Measurements from ENCODE around the gene EPHB4.
"Not testable (repeated sequence)": the region's sequence is repeated elsewhere in the genome, so short reads cannot be mapped to it uniquely, and the experiment has no call there.

Gene EPHB4

DNA sequence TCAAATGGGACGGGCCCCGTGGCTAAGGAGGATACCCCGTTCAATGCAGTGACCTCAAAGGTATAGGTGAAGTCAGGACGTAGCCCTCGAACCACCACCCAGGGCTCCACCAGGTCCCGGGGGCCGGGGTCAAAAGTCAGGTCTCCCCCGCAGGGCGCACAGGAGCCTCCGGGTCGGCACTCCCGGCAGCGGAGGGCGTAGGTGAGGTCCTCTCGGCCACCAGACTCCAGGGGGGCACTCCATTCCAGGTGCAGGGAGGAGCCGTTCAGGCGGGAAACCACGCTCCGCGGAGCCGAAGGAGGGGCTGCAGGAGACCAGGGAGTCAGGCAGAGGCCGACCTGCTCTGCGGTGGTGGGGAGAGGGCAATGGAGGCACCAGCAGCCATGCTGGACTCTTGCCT is 7.7 kb downstream of the EPHB4 start:
- no peak for DNase-seq (ENCODE audit: low spot score)

DNA sequence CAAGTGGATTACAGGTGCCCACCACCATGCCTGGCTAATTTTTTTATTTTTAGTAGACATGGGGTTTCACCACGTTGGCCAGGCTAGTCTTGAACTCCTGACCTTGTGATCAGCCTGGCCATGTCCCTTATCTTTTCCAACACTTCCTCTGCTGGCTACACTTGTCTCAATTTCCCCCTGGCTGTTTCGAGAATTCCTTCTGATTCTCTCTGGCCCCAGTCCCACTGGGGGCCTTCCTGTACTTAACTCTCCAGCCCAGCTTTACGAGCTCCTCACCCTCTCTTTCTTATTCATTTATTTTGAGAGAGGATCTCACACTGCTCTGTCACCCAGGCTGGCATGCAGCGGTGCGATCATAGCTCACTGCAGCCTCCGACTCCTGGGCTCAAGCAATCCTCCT is 8.5 kb downstream of the EPHB4 start:
- DNase-seq (ENCODE audit: low spot score), result no peak

- DNase-seq (ENCODE audit: low spot score), result no peak
Observed at GRCh38 chr7:100818366-100818765, 9.0 kb downstream of the EPHB4 start.

DNA sequence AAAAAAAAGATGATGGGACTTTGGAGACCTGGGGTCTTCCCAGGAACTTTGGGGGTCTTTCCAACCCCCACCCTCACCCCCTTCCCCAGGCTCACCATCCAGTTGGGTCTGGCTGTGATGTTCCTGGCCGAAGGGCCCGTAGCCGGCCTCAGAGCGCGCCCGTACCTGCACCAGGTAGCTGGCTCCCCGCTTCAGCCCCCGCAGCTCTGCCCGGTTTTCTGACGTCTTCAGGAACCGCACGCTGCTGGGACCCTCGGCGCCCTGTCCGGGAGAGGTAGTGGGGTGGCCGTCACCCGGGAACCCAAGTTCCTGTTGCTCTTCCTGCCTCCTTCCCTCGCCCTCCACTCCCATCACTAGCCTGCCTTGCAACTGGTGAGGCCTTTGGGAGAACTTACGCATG is 10.2 kb downstream of the EPHB4 start:
- DNase-seq (ENCODE audit: low spot score), result no peak

- DNase-seq (ENCODE audit: low spot score), result not testable (repeated sequence)
Observed at GRCh38 chr7:100816515-100816914, 10.8 kb downstream of the EPHB4 start.

GRCh38 chr7:100812729-100813128 is 14.6 kb downstream of the EPHB4 start:
- DNase-seq (ENCODE audit: low spot score), result no peak

GRCh38 chr7:100811480-100811879 is 15.8 kb downstream of the EPHB4 start:
- DNase-seq (ENCODE audit: low spot score), result no peak

DNA sequence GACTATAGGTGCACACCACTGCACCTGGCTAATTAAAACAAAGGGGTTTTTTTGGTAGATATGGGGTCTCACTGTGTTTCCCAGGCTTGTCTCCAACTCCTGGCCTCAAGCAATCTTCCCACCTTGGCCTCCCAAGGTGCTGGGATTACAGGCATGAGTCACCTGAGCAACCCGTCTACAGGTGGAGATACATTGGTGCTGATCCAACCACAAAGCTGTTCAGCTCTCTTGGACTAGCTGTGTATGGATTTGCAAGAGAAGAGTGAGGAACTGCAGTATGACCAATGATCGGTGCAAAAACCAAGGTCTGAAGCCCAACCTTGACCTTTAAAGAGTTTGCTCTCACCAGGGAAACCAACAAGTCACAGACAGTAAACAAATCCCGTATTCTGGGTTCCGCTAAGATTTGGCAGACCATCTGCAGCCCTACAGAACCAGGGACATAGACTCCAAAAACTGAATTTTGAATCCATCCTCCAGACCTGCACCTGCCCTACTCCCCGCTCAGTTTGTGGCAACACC is 18.9 kb downstream of the EPHB4 start:
- no peak for DNase-seq (ENCODE audit: low spot score)

DNA sequence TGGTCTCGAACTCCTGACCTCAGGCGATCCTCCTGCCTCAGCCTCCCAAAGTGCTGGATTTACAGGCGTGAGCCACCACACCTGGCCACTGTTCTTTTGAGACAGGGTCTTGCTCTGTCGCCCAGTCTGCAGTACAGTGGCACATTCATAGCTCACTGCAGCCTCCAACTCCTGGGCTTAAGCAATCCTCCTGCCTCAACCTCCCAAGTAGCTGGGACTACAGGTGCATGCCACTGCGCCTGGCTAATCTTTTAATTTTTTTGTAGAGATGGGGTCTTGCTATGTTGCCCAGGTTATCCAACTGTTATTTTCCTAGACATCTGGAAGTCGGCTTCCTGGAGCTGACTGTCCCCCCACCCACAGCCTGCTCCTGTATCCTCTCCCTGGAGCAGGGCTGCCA is 20.4 kb downstream of the EPHB4 start:
- DNase-seq (ENCODE audit: low spot score), result not testable (repeated sequence)

GRCh38 chr7:100806276-100806675 is 21.0 kb downstream of the EPHB4 start:
- no peak for DNase-seq (ENCODE audit: low spot score)

GRCh38 chr7:100804681-100805431 is 22.5 kb downstream of the EPHB4 start:
- DNase-seq (ENCODE audit: low spot score), result no peak

DNA sequence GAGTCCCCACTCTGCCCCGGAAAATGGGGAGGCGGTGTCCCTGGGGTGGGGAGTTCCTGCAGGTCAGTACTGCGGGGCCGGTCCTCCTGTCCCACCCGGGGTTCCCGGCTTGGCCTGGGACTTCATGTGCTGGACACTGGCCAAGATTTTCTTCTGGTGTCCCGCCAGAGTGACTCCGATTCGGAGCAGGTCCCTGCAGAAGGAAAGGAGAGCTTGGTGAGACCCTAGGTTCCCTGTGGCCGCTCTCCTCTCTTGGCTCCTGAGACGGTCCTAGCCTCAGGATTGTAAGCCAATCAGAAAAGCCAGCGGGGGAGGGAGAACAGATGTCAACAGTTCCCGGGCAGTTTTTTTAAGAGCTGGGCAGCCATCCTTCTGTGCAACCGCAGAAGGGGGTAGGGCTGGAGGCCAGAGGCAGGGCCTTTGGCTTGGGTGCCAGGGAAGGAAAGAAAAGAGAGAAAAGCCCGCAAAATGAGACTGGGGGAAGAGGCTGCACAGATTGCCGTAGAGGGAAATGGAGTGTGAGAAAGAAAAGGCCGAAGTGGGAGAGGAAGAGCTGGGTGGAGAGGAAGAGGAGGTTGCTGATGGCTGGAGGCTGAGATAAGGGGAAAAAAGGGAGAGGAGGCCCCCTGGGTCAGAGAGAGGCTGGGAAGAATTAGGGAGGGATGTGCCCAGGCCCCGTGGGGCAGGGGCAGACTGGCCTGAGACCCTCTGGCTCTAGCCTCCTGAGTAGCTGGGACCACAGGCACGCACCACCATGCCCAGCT is 23.7 kb downstream of the EPHB4 start:
- peak; percentile 78 for DNase-seq (ENCODE audit: low spot score)

DNA sequence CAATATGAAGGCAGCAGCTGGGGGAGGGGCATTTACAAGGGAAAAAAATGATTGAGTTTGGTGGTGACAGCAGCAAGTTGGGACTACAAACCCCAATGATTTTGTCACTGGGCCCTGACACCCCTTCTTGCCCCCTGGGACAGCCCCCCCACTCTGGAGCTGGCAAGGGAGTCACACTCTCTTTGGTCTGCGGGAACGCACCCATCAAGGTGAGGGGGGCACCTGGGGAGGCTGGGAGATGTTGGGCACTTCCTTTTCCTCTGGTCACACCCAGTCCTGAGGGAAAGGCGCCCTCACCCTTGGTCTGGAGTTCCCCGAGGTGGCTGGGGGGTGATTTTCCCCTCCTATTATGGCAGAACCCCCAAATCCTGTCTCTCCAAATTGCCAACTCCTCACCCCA is 24.4 kb downstream of the EPHB4 start:
- no peak for DNase-seq (ENCODE audit: low spot score)

DNA sequence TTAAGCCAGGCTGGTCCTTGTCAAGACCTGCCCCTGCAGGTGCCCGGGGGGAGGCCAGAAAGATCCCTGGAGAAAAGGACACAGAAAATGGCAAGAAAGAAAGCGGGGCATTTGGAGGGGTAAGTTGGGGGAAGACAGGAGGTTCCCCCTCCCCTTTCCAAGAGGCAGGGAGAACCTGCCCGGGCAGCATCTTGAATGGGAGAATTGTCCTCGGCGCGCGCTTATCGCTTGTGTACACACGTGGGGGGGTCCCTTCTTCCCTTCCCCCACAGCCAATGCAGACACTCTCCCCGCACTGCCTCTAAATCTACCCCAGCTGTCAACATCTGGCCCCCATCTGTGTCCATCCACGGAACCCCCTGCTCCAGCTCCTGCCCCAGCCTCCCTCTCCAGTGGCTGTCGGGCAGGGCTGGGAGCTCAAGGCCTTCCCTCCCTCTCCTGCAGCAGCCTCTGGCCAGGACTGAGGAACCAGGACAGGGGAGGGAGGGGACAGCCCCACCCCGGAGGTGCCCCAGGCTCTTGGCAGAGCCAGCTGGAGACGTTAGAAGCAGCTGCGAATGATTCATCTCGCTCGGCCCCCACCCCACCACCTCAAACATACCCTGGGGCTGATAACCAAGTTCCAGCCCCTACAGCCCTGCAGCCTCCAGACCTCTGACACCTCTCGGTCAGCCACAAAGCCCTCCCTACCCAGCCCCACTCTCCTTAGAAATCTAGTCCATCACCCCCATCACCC is 25.3 kb downstream of the EPHB4 start:
- no peak for DNase-seq (ENCODE audit: low spot score)

DNA sequence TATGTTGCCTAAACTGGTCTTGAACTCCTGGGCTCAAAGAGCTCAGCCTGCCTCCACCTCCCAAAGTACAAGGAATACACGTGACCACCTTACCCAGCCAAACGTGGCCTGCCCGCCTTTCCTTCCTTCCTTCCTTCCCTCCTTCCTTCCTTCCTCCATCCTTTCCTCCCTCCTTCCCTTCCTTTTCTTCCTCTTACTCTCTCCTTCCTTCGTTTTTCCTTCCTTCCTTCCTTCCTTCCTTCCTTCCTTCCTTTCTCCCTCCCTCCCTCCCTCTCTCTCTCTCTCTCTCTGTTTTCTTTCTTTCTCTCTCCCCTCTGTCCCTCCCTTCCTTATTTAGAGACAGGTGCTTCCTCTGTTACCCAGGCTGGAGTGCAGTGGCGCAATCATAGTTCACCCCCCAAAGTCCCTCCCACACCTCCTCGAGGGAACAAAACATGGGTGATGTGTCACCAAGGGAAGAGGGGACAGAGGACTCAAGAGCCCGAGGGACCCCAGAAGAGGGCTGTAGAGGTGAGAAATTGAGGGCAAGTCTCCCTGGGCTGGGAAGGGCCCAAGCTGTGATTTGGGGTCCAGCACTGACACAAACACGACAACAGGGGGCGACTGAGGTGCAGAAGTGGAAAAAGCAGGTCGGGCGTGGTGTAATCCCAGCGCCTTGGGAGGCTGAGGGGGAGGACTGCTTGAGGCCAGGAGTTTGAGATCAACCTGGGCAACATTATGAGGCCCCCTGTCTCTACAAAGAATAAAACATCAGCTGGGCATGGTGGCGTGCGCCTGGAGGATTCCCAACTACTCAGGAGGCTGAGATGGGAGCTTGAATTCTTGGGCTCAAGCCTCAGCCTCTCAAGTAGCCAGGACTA is 28.1 kb downstream of the EPHB4 start:
- DNase-seq (ENCODE audit: low spot score), result peak; percentile 78

DNA sequence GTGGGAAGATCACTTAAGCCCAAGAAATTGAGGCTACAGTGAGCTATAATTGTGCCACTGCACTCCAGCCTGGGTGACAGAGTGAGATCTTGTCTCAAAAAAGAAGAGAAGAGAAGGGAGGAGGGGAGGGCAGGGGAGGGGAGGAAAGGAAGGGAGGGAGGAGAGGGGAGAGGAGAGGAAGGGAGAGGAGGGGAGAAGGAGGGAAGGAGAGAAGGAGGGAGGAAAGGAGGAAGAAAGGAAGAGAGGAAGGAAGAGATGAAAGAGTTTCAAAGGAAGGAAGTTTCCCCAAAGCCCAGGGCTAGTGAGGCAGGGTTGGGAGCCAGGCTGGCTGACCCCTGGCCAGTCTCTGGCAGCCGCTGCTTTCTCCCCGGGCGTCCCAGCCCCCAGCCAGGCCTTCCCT is 32.6 kb downstream of the EPHB4 start:
- DNase-seq (ENCODE audit: low spot score), result no peak

DNA sequence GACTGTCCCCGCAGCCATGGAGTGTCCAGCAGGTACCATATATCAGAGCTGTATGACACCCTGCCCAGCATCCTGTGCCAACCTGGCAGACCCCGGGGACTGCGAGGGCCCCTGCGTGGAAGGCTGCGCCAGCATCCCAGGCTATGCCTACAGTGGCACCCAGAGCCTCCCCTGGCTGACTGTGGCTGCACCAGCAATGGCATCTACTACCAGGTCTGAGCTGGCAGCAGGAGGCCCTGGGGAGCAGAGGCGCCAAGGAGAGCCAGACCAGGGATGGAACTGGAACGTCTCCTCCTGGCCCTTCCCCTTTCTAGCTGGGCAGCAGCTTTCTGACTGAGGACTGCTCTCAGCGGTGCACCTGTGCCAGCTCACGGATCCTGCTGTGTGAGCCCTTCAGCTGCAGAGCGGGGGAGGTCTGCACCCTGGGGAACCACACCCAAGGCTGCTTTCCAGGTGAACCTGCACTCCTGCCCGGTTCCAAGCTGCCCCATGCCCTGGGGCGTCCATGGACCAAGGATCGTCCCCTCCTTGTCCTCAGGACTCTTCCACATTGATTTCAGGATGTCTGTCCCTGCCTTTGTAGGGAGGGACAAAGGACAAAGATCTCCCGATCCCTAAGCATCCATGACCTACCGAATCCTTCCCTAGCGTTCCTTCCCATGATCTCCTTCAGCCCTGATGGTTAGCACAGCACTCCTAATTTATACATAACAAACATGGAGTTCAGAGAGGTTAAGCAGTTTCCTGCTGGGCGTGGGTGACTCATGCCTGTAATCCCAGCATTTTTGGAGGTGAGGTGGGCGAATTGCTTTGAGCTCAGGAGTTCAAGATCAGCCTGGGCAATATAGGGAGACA is 33.3 kb downstream of the EPHB4 start:
- DNase-seq (ENCODE audit: low spot score), result no peak

DNA sequence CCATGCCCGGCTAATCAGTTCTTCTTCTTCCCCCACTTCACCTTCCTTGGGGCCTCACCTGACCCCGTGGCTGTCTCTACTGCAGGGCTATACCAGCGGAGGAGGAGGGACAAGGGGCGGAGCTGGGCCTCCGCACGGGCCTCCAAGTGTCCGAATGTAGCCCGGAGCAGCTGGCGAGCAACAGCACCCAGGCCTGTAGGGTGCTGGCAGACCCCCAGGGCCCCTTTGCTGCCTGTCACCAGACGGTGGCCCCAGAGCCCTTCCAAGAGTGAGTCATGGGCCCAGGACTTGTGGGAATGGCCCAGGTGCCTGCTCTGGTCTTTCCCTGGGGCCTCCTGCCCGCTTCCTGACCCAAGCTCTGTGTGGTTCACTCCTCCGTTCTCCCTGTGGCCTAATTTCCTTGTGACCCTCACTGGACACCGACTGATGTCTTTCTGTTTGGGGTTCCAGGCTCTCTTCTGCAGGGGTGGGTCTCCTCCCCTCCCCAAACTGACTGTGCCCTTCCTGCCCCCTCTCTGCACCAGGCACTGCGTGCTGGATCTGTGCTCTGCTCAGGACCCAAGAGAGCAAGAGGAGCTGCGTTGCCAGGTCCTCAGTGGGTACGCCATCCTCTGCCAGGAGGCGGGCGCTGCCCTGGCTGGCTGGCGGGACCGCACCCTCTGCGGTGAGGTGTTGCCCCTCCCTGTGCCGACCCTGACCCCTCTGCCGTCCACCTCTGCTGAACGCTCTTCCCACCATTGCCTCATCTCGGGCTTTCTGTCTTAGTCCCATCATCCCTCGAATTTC is 35.2 kb downstream of the EPHB4 start:
- DNase-seq (ENCODE audit: low spot score), result no peak

- no peak for DNase-seq (ENCODE audit: low spot score)
Observed at GRCh38 chr7:100789055-100789454, 38.3 kb downstream of the EPHB4 start.

GRCh38 chr7:100786323-100786722 is 41.0 kb downstream of the EPHB4 start:
- no peak for DNase-seq (ENCODE audit: low spot score)

Measured in left forelimb (tissue), 1 donor.